Esophagus squamous epithelium (tissue), 5 donors: ENCODE results near the gene OPN3. TPM values are rescaled to one million over a fixed set of nuclear protein-coding genes. Genes with fewer than 3 reads are reported as not detected.

Experiments used
- DNase-seq: peaks from one replicate; lab custom pipeline; 2025; lab: John Stamatoyannopoulos, UW
- H3K27ac ChIP-seq, 4 donors: fragments of 200-600 bp; sonication (generic); one replicate each; pipeline ENCODE4 v1.5.1; 2016 to 2019; ENCODE audit warnings: mild to moderate bottlenecking in 1 of 4
- H3K27me3 ChIP-seq, 4 donors: fragments of 200-600 bp; sonication (generic); 1 replicate in 3 of 4; 2 replicates in 1 of 4; pipeline versions ENCODE4 v1.5.1 to v1.6.0; 2017 to 2021; ENCODE audit warnings: antibody characterized with exemption in 1 of 4
- H3K36me3 ChIP-seq, 3 donors: fragments of 200-600 bp; sonication (generic); one replicate each; pipeline ENCODE4 v1.5.1; 2016 to 2019
- H3K4me1 ChIP-seq, 3 donors: fragments of 200-600 bp; sonication (generic); one replicate each; pipeline ENCODE4 v1.5.1; 2017 to 2019
- H3K4me3 ChIP-seq, 4 donors: fragments of 200-600 bp; sonication (generic); 1 replicate in 3 of 4; 2 replicates in 1 of 4; pipeline ENCODE4 v1.5.1; 2016 to 2019; ENCODE audit warnings: mild to moderate bottlenecking in 2 of 4, moderate library complexity in 1 of 4
- H3K9me3 ChIP-seq, 3 donors: fragments of 200-600 bp; sonication (generic); one replicate each; pipeline ENCODE4 v1.5.1; 2016 to 2019
- CTCF ChIP-seq, 6 experiments: fragments of 450-650 bp in 4 of 6; fragments of 200-600 bp in 2 of 6; sonication (generic) in 2 of 6; IDR thresholded peaks; one replicate each; pipeline ENCODE4 v1.5.1; 2016 to 2019; ENCODE audit warnings: antibody characterized with exemption in 6 of 6, mild to moderate bottlenecking in 4 of 6, moderate library complexity in 4 of 6
- POLR2A ChIP-seq, 4 donors: fragments of 450-650 bp; IDR thresholded peaks; one replicate each; pipeline ENCODE4 v1.6.1; 2017; ENCODE audit warnings: antibody characterized with exemption in 4 of 4, mild to moderate bottlenecking in 4 of 4, moderate library complexity in 3 of 4
- WGBS, 2 donors: methylation state at CpG; one replicate each; pipeline ENCODE4 v1.1.5; 2018; 5-methylcytosine and 5-hydroxymethylcytosine counted together
- intact Hi-C: fragments of 100-400 bp; cut with DNase I; formaldehyde crosslinking; loops from one replicate; pipeline ENCODE4 v1.15.0; 2022
- total RNA-seq, 4 donors: library from RNA; depleted of rRNA; stranded (reverse); fragments of >200 nt; gene quantifications; one replicate each; pipeline ENCODE4 v1.1.0, GENCODE V29; 2016
- donor health status: DM: yes; HTN: yes; CAD: no.

OPN3 gene
- total RNA-seq, 4 donors from 2014 or later, result 16.9 to 23.8 (median 21.9) TPM

GRCh38 chr1:241647658-241648057 lies 7.5 kb upstream of the OPN3 start:
- Histone ChIP-seq H3K9me3 (no peaks in the 10 kb centered on the region), H3K27me3 (no peaks in the 10 kb centered on the region), H3K36me3 (no peaks in the 10 kb centered on the region), H3K27ac (no peak overlapping the region), H3K4me1 (no peaks in the 10 kb centered on the region), H3K4me3 (no peak overlapping the region)
- TF ChIP-seq POLR2A (IDR thresholded peaks at IDR 0.05), result no peak
- TF ChIP-seq CTCF (IDR thresholded peaks at IDR 0.05), result no peak
- 40 to 62% methylated on average over 1 of the region's 1 CpG for WGBS, 2 donors
- intact Hi-C loops, result no loop called here
- no peak for DNase-seq

- intact Hi-C loops, result no loop called here
- Histone ChIP-seq H3K4me3 (no peak overlapping the region), H3K4me1 (peaks cover 0 to 4% (median 0%) of the 10 kb centered on the region in 3 donors), H3K9me3 (no peaks in the 10 kb centered on the region), H3K27me3 (no peaks in the 10 kb centered on the region), H3K27ac (no peak overlapping the region), H3K36me3 (no peaks in the 10 kb centered on the region)
- DNase-seq, result no peak
- WGBS, 2 donors, result 52 to 65% methylated on average over 2 to 7 of the region's 7 CpGs
- TF ChIP-seq POLR2A (IDR thresholded peaks at IDR 0.05), result no peak
- TF ChIP-seq CTCF (IDR thresholded peaks at IDR 0.05), result no peak
These were observed 6.0 kb upstream of the OPN3 start for GRCh38 chr1:241646201-241646600.

- TF ChIP-seq CTCF (IDR thresholded peaks at IDR 0.05) (no peak), POLR2A (IDR thresholded peaks at IDR 0.05) (no peak)
- H3K9me3 ChIP-seq, result no peaks in the 10 kb centered on the region
- no peak for DNase-seq
- no peaks in the 10 kb centered on the region for H3K27me3 ChIP-seq
- no peaks in the 10 kb centered on the region for H3K36me3 ChIP-seq
- intact Hi-C loops, result no loop called here
- peaks cover 0 to 12% (median 4%) of the 10 kb centered on the region in 3 donors for H3K4me1 ChIP-seq
- WGBS, 2 donors, result 68 to 83% methylated on average over 4 of the region's 4 CpGs
- H3K4me3 ChIP-seq, result no peak overlapping the region
- no peak overlapping the region for H3K27ac ChIP-seq
These were observed 5.0 kb upstream of the OPN3 start for GRCh38 chr1:241645199-241645598.

- intact Hi-C loops, result no loop called here
- H3K36me3 ChIP-seq, result no peaks in the 10 kb centered on the region
- TF ChIP-seq CTCF (IDR thresholded peaks at IDR 0.05) (no peak), POLR2A (IDR thresholded peaks at IDR 0.05) (no peak)
- peaks cover 0 to 15% (median 4%) of the 10 kb centered on the region in 3 donors for H3K4me1 ChIP-seq
- H3K9me3 ChIP-seq, result no peaks in the 10 kb centered on the region
- 95 to 100% methylated on average over 2 of the region's 2 CpGs for WGBS, 2 donors
- DNase-seq, result no peak
- H3K4me3 ChIP-seq, result no peak overlapping the region
- no peaks in the 10 kb centered on the region for H3K27me3 ChIP-seq
- no peak overlapping the region for H3K27ac ChIP-seq
These were observed 4.1 kb upstream of the OPN3 start for GRCh38 chr1:241644259-241644658.

GRCh38 chr1:241642593-241642944 lies 2.4 kb upstream of the OPN3 start:
- Histone ChIP-seq H3K4me1 (peaks cover 0 to 32% (median 13%) of the 10 kb centered on the region in 3 donors), H3K4me3 (no peak overlapping the region), H3K36me3 (no peaks in the 10 kb centered on the region), H3K27me3 (no peaks in the 10 kb centered on the region), H3K27ac (no peak overlapping the region), H3K9me3 (no peaks in the 10 kb centered on the region)
- DNase-seq, result no peak
- WGBS, 2 donors, result 94 to 100% methylated on average over 1 of the region's 1 CpG
- TF ChIP-seq CTCF (IDR thresholded peaks at IDR 0.05) (no peak), POLR2A (IDR thresholded peaks at IDR 0.05) (no peak)
- intact Hi-C loops, result no loop called here
